Embryonic facial prominence (tissue), 1 donor: ENCODE measurements around the gene GEMIN7.

Source experiments
- DNase-seq: peaks from one replicate; pipeline ENCODE4 v3.0.0-alpha.2; 2016; ENCODE audit errors: extremely low spot score

Gene GEMIN7

DNA sequence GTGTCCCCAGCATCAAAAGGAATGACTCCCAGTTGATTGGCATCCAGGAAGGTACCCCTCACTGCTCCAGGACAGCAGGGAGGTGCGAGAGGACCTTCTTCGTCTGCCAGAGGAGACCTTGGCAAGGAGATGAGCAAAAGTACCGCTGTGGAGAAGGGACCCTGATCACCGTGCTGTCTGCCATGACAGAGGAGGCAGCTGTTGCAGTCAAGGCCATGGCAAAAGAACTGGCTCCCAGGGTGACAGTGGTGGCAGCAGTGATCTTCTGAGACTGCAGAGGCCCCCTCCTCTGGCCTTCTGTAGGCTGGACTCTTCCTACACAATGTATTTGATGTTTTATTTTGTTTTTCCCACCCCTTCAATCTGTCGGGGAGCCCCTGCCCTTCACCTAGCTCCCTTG lies 49.7 kb downstream of the GEMIN7 start:
- no peak for DNase-seq

DNA sequence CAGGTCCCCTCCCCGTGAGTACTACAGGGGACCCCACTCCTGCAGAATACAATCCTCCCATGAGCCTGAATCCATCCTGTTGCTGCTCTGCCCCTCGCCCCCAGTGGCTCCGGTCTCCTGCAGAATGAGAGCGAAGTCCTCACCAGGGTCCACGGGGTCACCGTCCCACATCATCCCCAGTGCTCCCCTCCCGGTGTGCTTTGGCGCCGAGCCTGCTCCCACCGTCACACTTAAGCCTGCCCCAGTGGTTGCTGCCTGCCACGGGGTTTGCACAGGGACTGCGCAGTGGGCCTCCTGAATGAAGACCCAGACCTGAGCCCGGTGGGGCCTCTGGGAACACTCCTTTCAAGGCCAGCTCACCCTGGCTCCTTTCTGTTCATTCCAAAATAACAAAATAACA lies 51.2 kb downstream of the GEMIN7 start:
- DNase-seq, result no peak

DNA sequence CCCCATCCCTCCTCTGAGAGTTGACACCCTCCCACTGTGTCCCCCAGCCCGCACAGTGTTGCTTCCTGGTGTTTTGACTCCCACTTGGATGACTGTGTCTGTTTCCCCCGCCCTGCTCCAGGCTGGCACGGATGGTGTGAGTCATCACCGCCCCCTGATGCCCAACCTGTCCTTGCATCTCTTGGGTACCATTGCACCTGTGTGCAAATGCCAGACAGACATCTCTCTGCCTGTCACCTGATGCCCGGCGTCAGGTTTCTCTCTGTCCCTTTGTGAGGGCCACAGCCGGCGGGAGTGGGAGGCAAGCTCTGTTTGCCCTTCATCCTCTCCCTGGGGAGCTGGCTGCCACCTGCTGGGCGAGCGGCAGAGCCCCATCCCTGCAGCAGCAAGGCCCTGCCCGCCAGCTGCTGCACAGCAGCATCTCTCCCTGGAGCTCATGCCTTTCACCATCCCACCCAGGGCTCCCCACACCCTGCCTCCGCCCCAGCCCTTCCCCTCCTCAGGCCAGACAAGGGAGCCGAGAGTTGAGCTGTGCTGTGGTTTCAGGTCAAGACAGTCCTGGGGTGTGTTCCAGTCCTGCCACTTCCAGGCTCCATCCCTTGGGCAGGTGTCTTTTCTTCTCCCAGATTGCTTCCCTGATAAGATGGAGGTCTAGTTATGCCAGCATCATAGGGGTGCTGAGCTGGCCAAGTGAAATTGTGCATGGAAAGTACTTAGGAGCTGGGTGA lies 52.0 kb downstream of the GEMIN7 start:
- no peak for DNase-seq

DNA sequence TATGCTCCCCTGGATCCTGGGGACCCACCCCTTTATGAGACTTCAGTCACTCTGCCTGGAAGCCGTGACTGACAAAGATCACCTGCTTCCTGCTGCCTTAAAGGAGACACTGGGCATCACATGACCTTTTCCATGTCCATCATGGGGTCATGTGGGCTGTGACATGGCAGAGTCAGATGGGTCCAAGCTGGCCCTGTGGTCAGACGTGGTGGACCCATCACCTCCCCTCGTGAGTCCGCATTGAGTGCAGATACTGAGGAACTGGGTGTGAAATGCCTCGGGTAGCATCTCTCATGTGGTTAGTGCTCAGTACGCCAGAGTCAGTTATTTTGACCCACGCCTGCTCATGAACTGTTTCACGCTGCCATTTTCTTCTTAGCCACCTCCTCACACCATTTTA lies 54.6 kb downstream of the GEMIN7 start:
- no peak for DNase-seq

DNA sequence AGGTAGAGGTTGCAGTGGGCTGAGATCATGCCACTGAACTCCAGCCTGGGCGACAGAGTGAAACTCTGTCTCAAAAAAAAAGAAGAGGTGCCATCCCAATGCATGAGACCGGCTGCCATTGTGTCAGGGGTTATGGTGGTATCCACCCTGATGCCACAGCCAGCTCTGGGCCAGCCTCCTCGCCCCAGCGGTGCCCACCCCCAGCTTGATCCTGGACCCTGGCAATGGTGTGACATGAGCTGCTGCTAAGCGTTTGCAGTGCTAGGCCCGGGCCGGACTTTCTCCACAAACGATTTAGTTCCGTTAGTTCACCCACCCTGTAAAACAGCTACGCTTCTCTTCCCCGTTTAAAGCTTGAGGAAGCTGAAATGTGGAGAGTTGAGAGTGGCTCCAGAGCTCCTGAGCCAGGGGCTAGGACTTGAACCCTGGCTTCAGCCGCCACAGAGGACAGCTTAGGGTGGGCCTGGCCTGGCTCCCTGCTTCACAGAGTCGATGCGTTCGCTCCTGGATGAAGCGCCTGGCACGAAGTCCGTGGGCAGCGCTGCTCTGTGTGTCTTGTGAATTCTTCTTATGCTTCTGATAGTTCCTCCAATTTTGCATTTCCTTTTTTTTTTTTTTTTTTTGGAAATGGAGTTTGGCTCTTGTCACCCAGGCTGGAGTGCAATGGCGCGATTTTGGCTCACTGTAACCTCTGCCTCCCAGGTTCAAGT lies 56.3 kb downstream of the GEMIN7 start:
- DNase-seq, result no peak

DNA sequence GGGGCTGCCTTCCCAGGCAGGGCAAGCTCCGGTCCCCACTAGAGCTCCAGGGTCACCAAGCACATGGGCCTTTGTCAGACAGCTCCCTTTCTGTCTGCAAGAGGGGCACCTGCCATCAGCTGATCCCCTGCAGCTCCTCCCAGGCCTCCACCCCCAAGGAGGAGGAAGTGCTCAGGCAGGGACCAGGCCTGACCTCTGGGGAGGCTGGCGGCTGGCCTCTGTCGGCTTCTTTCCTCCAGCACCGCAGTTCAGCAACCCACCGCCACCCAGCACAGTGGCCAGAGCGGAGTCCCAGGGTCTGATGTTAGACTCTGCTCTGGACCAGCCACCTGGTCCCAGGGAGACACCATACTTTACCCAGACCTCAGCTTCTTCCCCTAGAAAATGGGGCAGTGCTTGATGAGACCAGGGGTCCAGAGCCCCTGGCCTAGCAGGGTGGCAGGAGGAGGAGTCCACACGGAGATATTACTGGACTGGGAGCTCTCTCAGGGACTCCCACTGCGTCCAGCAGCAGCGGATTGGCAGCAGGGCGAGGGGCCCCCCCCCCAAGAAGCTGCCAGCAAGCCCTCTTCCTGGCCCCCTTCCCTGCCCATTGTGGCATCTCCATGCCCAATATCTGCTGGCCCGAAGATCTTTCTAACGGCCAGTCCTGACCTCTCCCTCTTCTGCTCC lies 57.6 kb downstream of the GEMIN7 start:
- DNase-seq, result no peak

DNA sequence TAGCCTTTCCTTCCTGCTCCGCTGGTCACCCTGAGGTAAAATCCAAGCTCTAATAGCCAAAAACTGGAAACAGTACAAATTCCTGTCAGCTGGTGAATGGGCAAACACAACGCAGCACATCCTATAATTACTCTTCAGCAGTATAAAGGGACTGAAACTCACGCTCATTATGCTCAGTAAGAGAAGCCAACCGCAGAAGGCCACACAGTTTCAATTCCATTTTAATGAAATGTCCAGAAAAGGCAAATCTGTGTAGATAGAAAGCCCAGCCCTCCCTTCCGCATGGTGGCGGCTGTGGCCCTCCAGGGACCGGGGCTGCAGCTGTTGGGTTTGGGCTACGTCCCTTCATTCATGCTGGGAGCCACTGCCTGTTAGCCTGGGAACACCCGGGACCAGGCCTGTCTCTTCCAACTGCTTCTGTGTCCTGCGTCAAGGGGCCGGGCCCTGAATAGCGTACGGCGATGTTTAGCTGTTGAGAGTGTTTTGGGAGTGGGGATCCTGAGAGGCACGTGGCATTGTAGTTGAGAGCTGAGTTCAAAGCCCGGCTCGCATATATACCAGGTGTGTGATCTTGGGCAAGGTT lies 58.2 kb downstream of the GEMIN7 start:
- no peak for DNase-seq

DNA sequence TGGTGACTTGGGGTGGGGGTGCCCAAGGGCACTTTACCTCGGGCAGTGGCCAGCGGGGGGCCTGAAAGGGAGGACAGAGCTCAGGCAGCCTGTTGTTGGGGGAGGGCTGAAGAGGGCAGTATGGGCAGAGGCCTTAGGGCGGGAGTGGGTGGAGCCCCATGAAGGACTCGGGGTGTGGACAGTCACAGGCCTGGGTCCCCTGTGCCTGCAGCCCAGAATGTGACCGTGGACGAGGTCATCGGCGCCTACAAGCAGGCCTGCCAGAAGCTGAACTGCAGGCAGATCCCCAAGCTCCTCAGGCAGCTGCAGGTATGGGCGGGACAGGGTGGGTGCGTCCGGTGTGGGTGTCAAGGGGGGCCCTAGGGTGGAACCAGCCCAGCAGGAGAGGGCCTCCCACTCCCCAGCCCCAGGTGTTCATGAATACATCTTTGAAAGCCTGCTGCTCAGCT lies 59.3 kb downstream of the GEMIN7 start:
- no peak for DNase-seq

DNA sequence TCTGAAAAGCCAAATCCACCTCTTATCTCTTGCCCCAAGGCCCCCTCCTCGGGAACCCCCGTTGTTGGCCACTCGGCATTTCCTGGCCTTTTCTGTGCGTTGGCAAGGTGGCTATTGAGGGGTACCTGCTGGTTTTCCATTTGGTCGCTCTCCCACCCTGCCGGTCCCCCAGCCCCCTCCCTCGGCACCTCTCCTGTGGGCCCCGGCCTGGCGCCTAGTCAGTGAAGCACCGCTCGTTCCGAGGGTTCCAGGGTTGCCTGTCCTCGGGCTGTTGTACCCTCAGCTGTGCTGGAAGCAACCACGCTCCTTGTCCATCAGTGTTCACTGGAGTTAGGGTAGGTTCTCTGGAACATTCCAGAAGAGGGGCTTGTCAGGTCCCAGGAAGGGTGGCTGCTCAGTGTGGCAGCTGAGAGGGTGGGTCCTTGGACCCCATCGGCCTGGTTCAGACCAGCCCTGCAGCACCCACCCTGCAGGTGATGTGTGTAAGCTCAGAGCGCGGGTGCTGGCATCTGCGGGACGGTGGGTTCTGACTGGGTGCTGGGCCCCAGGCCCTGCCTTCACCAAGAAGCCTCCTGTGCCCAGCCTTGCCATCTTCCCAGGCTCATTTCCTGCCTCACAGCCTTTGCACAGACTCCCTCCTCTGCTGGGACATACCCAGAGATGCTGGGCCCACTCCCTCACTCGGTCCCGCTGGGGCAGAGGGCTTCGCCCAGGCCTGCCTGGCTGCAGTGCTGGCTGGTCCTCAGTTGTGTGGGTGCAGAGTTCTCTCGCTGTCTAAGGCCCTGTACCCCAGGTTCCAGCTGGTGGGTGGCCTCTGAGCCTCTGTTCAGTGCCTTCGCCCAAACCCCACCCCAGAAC lies 60.5 kb downstream of the GEMIN7 start:
- DNase-seq, result no peak

DNA sequence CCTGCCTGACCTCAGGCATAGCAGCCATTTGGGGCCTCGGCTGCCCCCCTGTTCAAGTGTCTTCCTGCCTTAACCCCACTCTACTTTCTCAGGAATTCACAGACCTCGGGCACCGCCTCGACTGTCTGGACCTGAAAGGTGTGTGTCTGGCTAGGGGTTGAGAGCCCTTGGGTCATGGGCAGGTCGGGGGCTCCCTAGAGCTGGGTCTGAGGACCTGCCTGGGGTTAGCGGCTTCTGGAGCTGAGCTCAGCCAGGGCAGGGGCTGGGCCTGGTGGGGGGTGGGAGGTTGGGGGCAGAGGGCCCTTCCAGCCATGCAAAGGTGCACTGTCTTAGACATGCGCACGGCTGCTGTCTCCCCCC lies 61.1 kb downstream of the GEMIN7 start:
- no peak for DNase-seq

DNA sequence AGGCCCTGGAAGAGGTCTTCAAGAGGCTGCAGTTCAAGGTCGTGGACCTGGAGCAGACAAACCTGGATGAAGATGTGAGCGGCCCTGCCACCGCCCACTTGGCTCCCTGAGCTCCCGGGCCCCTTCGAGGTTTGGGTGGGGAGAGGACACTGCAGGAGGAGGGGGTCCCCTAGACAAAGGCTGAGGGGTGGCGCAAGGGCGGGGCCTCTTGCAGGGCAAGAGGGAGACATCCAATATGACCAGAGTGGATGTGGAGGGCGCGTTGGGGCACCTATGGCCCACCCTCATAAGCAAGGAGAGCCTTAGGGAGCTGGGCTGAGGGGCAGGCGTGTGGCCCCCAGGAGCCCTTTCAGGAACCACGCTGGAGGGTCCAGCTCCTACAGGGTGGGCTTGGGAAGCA lies 61.5 kb downstream of the GEMIN7 start:
- DNase-seq, result no peak
